ENCODE measurements around the gene LHFPL2.

LHFPL2 gene

GRCh38 chr5:78511121-78511906 lies 137.3 kb downstream of the LHFPL2 start:
- in situ Hi-C loops (cut with MboI; ENCODE audit: low sequenced_read_pairs, unreplicated experiment): no loop called here
- no peak for DNase-seq (ENCODE audit: low spot score)
- TF ChIP-seq, protein P1, sequence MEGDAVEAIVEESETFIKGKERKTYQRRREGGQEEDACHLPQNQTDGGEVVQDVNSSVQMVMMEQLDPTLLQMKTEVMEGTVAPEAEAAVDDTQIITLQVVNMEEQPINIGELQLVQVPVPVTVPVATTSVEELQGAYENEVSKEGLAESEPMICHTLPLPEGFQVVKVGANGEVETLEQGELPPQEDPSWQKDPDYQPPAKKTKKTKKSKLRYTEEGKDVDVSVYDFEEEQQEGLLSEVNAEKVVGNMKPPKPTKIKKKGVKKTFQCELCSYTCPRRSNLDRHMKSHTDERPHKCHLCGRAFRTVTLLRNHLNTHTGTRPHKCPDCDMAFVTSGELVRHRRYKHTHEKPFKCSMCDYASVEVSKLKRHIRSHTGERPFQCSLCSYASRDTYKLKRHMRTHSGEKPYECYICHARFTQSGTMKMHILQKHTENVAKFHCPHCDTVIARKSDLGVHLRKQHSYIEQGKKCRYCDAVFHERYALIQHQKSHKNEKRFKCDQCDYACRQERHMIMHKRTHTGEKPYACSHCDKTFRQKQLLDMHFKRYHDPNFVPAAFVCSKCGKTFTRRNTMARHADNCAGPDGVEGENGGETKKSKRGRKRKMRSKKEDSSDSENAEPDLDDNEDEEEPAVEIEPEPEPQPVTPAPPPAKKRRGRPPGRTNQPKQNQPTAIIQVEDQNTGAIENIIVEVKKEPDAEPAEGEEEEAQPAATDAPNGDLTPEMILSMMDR (IDR thresholded peaks at IDR 0.05; ENCODE audit: borderline replicate concordance, control extremely low read depth, extremely low read depth, insufficient read depth, missing control alignments): no peak

- in situ Hi-C loops (cut with MboI; ENCODE audit: low sequenced_read_pairs, unreplicated experiment): no loop called here
- DNase-seq (ENCODE audit: low spot score): peak; percentile 80
- TF ChIP-seq, protein P1 (IDR thresholded peaks at IDR 0.05; ENCODE audit: borderline replicate concordance, control extremely low read depth, extremely low read depth, insufficient read depth, missing control alignments): no peak
These were observed 138.4 kb downstream of the LHFPL2 start for GRCh38 chr5:78509884-78510769.

DNA sequence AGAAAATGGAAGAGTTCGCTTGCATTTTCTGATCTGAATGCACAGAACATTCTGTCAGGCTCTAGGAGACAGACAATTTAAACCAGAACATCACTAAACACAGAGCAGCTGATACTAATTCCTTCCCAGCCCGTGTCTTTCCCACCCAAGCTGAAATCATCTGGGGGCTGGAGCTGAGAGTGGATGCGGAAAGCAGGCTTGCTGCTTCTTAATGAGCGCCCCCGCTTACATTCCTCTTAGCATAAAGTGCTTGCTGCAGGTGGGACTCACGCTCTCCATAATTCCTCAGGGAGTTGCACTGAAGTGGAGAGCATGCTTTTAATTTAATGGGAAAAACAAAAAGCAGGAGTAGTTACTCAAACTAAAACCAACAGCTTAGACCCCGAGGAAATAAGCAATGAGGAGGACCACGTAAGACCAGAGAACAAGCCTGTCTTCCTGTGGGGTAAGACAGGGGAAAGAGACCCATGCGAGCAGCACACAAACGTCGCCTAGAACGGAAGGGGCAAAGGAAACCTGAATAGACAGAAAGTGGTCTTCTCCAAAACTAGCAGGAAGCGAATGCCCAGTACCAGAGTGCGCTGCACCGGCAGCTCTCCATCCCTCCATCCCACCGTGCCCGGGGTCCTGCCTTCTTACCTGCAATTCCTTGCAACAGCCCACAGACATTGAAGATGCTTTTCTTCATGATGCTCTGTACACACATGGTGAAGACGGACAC lies 139.3 kb downstream of the LHFPL2 start:
- in situ Hi-C loops (cut with MboI; ENCODE audit: low sequenced_read_pairs, unreplicated experiment): no loop called here

DNA sequence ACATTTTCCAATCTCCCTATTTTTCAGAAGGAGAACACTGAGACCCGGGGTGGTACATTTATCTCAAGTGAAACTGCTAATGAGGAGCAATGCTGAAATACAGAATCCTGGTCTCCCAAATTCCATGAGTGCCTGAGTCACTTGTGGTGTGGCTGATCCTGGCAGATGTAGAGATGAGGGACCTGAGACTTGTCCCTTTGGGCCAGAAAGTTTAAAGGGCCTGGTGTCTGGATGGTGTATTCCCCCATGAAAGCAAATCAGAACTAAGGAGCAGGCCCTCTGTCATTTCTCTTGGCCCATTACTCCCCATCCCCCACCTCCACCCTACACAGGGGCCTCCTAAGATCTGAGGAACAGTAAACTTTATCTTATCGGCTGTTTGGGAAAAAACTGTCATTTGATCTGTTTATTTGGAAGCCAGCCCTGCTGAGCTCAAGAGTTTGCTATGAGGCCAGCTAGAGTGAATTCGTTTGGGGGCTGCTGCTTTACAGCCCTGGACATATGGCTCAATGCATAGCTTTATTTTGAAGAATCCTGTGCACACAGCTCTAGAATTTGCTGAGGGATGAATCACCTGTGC lies 140.3 kb downstream of the LHFPL2 start:
- in situ Hi-C loops (cut with MboI; ENCODE audit: low sequenced_read_pairs, unreplicated experiment): no loop called here
- no peak for DNase-seq (ENCODE audit: low spot score)
- TF ChIP-seq, protein P1 (IDR thresholded peaks at IDR 0.05; ENCODE audit: borderline replicate concordance, control extremely low read depth, extremely low read depth, insufficient read depth, missing control alignments): no peak

More for the DNA sequence above, 139.3 kb downstream of the LHFPL2 start:
- TF ChIP-seq, protein P1 (IDR thresholded peaks at IDR 0.05; ENCODE audit: borderline replicate concordance, control extremely low read depth, extremely low read depth, insufficient read depth, missing control alignments): no peak
- DNase-seq (ENCODE audit: low spot score): no peak

DNA sequence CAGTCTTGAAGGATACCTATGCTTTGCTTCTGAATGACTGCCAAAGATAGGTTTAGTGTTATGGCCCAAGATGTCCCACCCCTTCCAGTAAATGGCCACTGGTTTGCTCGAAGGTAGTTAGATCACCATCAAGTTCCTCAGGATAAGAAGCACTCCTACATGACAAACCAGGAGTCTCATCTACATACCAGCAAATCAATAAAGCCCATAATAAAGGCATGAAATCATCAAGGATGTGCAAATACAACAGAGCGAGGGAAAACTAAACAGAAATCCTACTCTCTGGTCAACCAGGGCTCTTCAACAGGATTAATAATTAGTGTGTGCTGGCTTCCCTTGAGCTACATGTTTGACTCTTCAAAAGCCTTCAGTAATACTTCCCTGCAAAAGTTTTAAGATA lies 141.0 kb downstream of the LHFPL2 start:
- DNase-seq (ENCODE audit: low spot score): no peak
- TF ChIP-seq, protein P1 (IDR thresholded peaks at IDR 0.05; ENCODE audit: borderline replicate concordance, control extremely low read depth, extremely low read depth, insufficient read depth, missing control alignments): no peak
- in situ Hi-C loops (cut with MboI; ENCODE audit: low sequenced_read_pairs, unreplicated experiment): no loop called here
